ENCODE data around the gene SPATA12. TPM values are rescaled to one million over a fixed set of nuclear protein-coding genes. Genes with fewer than 3 reads are reported as not detected.
"Not testable (repeated sequence)": the region's sequence is repeated elsewhere in the genome, so short reads cannot be mapped to it uniquely, and the experiment has no call there.

Gene SPATA12
- total RNA-seq, 6 experiments from 2014 or later = 0.09 TPM; not detected in 5

GRCh38 chr3:57082481-57082880, 22.0 kb downstream of the SPATA12 start:
- Histone ChIP-seq H3K4me3 (no peak overlapping the region), H3K27me3 (peaks cover 0 to 15% of the 10 kb centered on the region in 2 donors), H3K4me1 (peaks cover 0 to 11% (median 0%) of the 10 kb centered on the region in 4 donors), H3K36me3 (no peaks in the 10 kb centered on the region), H3K27ac (no peak overlapping the region), H3K9me3 (no peaks in the 10 kb centered on the region)
- intact Hi-C loops (cut with DNase I) = no loop called here
- no peak for TF ChIP-seq POLR2A (IDR thresholded peaks at IDR 0.05)
- TF ChIP-seq CTCF (IDR thresholded peaks at IDR 0.05) = no peak
- ATAC-seq (no peak), DNase-seq (no peak)
- 83% methylated on average over 6 of the region's 6 CpGs for WGBS (ENCODE audit: insufficient coverage, low coverage, low lambda C conversion rate, missing lambda C conversion rate)

GRCh38 chr3:57083266-57083995, 23.0 kb downstream of the SPATA12 start:
- H3K27ac ChIP-seq; DNase-seq; intact Hi-C loops (cut with DNase I); H3K4me3 ChIP-seq; H3K36me3 ChIP-seq; H3K4me1 ChIP-seq; H3K9me3 ChIP-seq; H3K27me3 ChIP-seq; ATAC-seq: not testable (repeated sequence)
- WGBS (ENCODE audit: insufficient coverage, low coverage, low lambda C conversion rate, missing lambda C conversion rate) = 77% methylated on average over 8 of the region's 16 CpGs

GRCh38 chr3:57085211-57085610, 24.7 kb downstream of the SPATA12 start:
- Histone ChIP-seq H3K27ac (no peak overlapping the region), H3K4me1 (no peaks in the 10 kb centered on the region), H3K4me3 (no peak overlapping the region), H3K9me3 (no peaks in the 10 kb centered on the region), H3K27me3 (no peaks in the 10 kb centered on the region), H3K36me3 (no peaks in the 10 kb centered on the region)
- TF ChIP-seq POLR2A (IDR thresholded peaks at IDR 0.05) (no peak), CTCF (IDR thresholded peaks at IDR 0.05) (no peak)
- 88% methylated on average over 1 of the region's 4 CpGs for WGBS (ENCODE audit: insufficient coverage, low coverage, low lambda C conversion rate, missing lambda C conversion rate)
- DNase-seq (no peak), ATAC-seq (no peak)
- intact Hi-C loops (cut with DNase I) = no loop called here

GRCh38 chr3:57086201-57086600, 25.7 kb downstream of the SPATA12 start:
- H3K9me3 ChIP-seq = no peaks in the 10 kb centered on the region
- DNase-seq (no peak), ATAC-seq (no peak)
- no peaks in the 10 kb centered on the region for H3K27me3 ChIP-seq
- no peaks in the 10 kb centered on the region for H3K36me3 ChIP-seq
- H3K4me3 ChIP-seq = no peak overlapping the region
- no peak overlapping the region for H3K27ac ChIP-seq
- intact Hi-C loops (cut with DNase I) = no loop called here
- no peak for TF ChIP-seq POLR2A (IDR thresholded peaks at IDR 0.05)
- no peaks in the 10 kb centered on the region for H3K4me1 ChIP-seq

GRCh38 chr3:57087361-57088092, 27.1 kb downstream of the SPATA12 start:
- H3K27ac ChIP-seq = no peak overlapping the region
- DNase-seq (no peak), ATAC-seq (no peak)
- H3K27me3 ChIP-seq = no peaks in the 10 kb centered on the region
- H3K4me1 ChIP-seq = no peaks in the 10 kb centered on the region
- 100% methylated on average over 1 of the region's 1 CpG for WGBS (ENCODE audit: insufficient coverage, low coverage, low lambda C conversion rate, missing lambda C conversion rate)
- no peak for TF ChIP-seq POLR2A (IDR thresholded peaks at IDR 0.05)
- TF ChIP-seq CTCF (IDR thresholded peaks at IDR 0.05) = no peak
- no peaks in the 10 kb centered on the region for H3K9me3 ChIP-seq
- no peak overlapping the region for H3K4me3 ChIP-seq
- intact Hi-C loops (cut with DNase I) = no loop called here
- no peaks in the 10 kb centered on the region for H3K36me3 ChIP-seq
